H9 (cell line): ENCODE measurements around the gene CPSF4L. TPM values are rescaled to one million over a fixed set of nuclear protein-coding genes. Genes with fewer than 3 reads are reported as not detected.

Experiments used
- DNase-seq: peaks from one replicate; pipeline ENCODE4 v3.0.0-alpha.2; 2017
- H2AFZ ChIP-seq: one replicate; pipeline ENCODE4 v1.6.1; 2013; ENCODE audit warnings: mild to moderate bottlenecking, low read length, control low read depth, moderate library complexity
- H2AK5ac ChIP-seq: 2 replicates; pipeline ENCODE4 v1.6.1; 2013; ENCODE audit warnings: low read length, control low read depth, mixed read lengths; ENCODE audit not compliant: insufficient read length
- H2BK120ac ChIP-seq: one replicate; pipeline ENCODE4 v1.6.1; 2013; ENCODE audit warnings: low read depth, mild to moderate bottlenecking, low read length, control low read depth, inconsistent platforms; ENCODE audit not compliant: poor library complexity, severe bottlenecking
- H2BK12ac ChIP-seq: 2 replicates; pipeline ENCODE4 v1.6.1; 2013; ENCODE audit warnings: low read length, control low read depth, mixed read lengths, low read depth; ENCODE audit not compliant: insufficient read length
- H2BK15ac ChIP-seq: 2 replicates; pipeline ENCODE4 v1.6.1; 2013; ENCODE audit warnings: low read depth, low read length, control low read depth
- H2BK20ac ChIP-seq: one replicate; pipeline ENCODE4 v1.6.1; 2013; ENCODE audit warnings: low read depth, mild to moderate bottlenecking, low read length, control low read depth, inconsistent platforms; ENCODE audit not compliant: poor library complexity, severe bottlenecking
- H2BK5ac ChIP-seq: 2 replicates; pipeline ENCODE4 v1.6.1; 2013; ENCODE audit warnings: low read length, control low read depth, mixed read lengths; ENCODE audit not compliant: insufficient read length
- H3K14ac ChIP-seq: 2 replicates; pipeline ENCODE4 v1.6.1; 2013; ENCODE audit warnings: low read length, control low read depth; ENCODE audit not compliant: insufficient read depth
- H3K18ac ChIP-seq: 2 replicates; pipeline ENCODE4 v1.6.1; 2013; ENCODE audit warnings: low read depth, mild to moderate bottlenecking, mixed read lengths, low read length, control low read depth; ENCODE audit not compliant: insufficient read length
- H3K23ac ChIP-seq: 2 replicates; pipeline ENCODE4 v1.6.1; 2013; ENCODE audit warnings: low read length, control low read depth, mixed read lengths, low read depth; ENCODE audit not compliant: insufficient read length
- H3K23me2 ChIP-seq: 2 replicates; pipeline ENCODE4 v1.6.1; 2013; ENCODE audit warnings: low read depth, mild to moderate bottlenecking, mixed read lengths, low read length, control low read depth; ENCODE audit not compliant: insufficient read length, poor library complexity, severe bottlenecking
- H3K27ac ChIP-seq: 2 replicates; pipeline ENCODE4 v1.5.1; 2013; ENCODE audit warnings: low read length, control low read depth, mixed read lengths, low read depth; ENCODE audit not compliant: insufficient read length
- H3K27me3 ChIP-seq: 2 replicates; pipeline ENCODE4 v1.6.1; 2013; ENCODE audit warnings: low read length, control low read depth, inconsistent platforms; ENCODE audit not compliant: insufficient read depth
- H3K4ac ChIP-seq: 2 replicates; pipeline ENCODE4 v1.6.1; 2013; ENCODE audit warnings: low read depth, mild to moderate bottlenecking, control low read depth, inconsistent platforms, low read length, moderate library complexity
- H3K4me1 ChIP-seq: 2 replicates; pipeline ENCODE4 v1.6.1; 2013; ENCODE audit warnings: low read length, control low read depth, inconsistent platforms; ENCODE audit not compliant: insufficient read depth
- H3K4me2 ChIP-seq: 2 replicates; pipeline ENCODE4 v1.6.1; 2013; ENCODE audit warnings: low read length, control low read depth, mixed read lengths; ENCODE audit not compliant: insufficient read length, insufficient read depth
- H3K56ac ChIP-seq: 2 replicates; pipeline ENCODE4 v1.6.1; 2013; ENCODE audit warnings: low read depth, mild to moderate bottlenecking, mixed read lengths, low read length, control low read depth; ENCODE audit not compliant: insufficient read length
- H3K79me1 ChIP-seq: 2 replicates; pipeline ENCODE4 v1.6.1; 2013; ENCODE audit warnings: low read depth, mild to moderate bottlenecking, moderate library complexity, low read length, control low read depth, inconsistent platforms; ENCODE audit not compliant: insufficient read depth, poor library complexity, severe bottlenecking
- H3K79me2 ChIP-seq: 2 replicates; pipeline ENCODE4 v1.6.1; 2013; ENCODE audit warnings: low read length, control low read depth, inconsistent platforms; ENCODE audit not compliant: insufficient read depth
- H3K9ac ChIP-seq: 2 replicates; pipeline ENCODE4 v1.6.1; 2013; ENCODE audit warnings: low read length, control low read depth, mixed read lengths; ENCODE audit not compliant: insufficient read length; ENCODE audit errors: extremely low read depth
- H3K9me3 ChIP-seq: one replicate; pipeline ENCODE4 v1.6.1; 2013; ENCODE audit warnings: low read depth, low read length, inconsistent platforms; ENCODE audit not compliant: control insufficient read depth
- H3T11ph ChIP-seq: one replicate; pipeline ENCODE4 v1.6.1; 2013; ENCODE audit warnings: mild to moderate bottlenecking, low read length, control low read depth, inconsistent platforms
- H4K20me1 ChIP-seq: one replicate; pipeline ENCODE4 v1.6.1; 2013; ENCODE audit not compliant: control insufficient read depth, insufficient read length, insufficient read depth
- H4K5ac ChIP-seq: 2 replicates; pipeline ENCODE4 v1.6.1; 2013; ENCODE audit warnings: low read depth, mild to moderate bottlenecking, mixed read lengths, low read length, control low read depth; ENCODE audit not compliant: insufficient read length
- H4K8ac ChIP-seq: replicated peaks from 2 replicates; pipeline ENCODE4 v1.6.1; 2013; ENCODE audit warnings: low read length, control low read depth, mixed read lengths, low read depth; ENCODE audit not compliant: insufficient read length
- H4K91ac ChIP-seq: 2 replicates; pipeline ENCODE4 v1.6.1; 2013; ENCODE audit warnings: low read depth, mild to moderate bottlenecking, moderate library complexity, mixed read lengths, low read length, control low read depth; ENCODE audit not compliant: insufficient read length
- H3K27ac Mint-ChIP-seq, 3 experiments: 2 replicates in 2 of 3; 3 replicates in 1 of 3; pipeline ENCODE4 v1.8.0; 2020 to 2021; ENCODE audit warnings: mixed read lengths in 3 of 3, mild to moderate bottlenecking in 1 of 3, moderate library complexity in 1 of 3
- H3K27me3 Mint-ChIP-seq: 2 replicates; pipeline ENCODE4 v1.8.0; 2021; ENCODE audit warnings: low read depth, mild to moderate bottlenecking, moderate library complexity, mixed read lengths
- H3K36me3 Mint-ChIP-seq, 3 experiments: 2 replicates in 2 of 3; 3 replicates in 1 of 3; pipeline ENCODE4 v1.8.0; 2020 to 2021; ENCODE audit warnings: low read depth in 3 of 3, mixed read lengths in 3 of 3; ENCODE audit not compliant: insufficient read depth in 1 of 3
- H3K4me1 Mint-ChIP-seq, 2 experiments: 2 replicates each; pipeline ENCODE4 v1.8.0; 2020; ENCODE audit warnings: mixed read lengths in 2 of 2
- H3K4me3 Mint-ChIP-seq, 2 experiments: 2 replicates in 1 of 2; 3 replicates in 1 of 2; pipeline ENCODE4 v1.8.0; 2020 to 2021; ENCODE audit warnings: mild to moderate bottlenecking in 2 of 2, mixed read lengths in 2 of 2, moderate library complexity in 1 of 2
- H3K9me3 Mint-ChIP-seq, 2 experiments: 2 replicates in 1 of 2; 3 replicates in 1 of 2; pipeline ENCODE4 v1.8.0; 2020; ENCODE audit warnings: mild to moderate bottlenecking in 2 of 2, mixed read lengths in 2 of 2, moderate library complexity in 1 of 2
- CTCF ChIP-seq: fragments of 200-600 bp; sonication (generic); conservative IDR thresholded peaks from 3 replicates; pipeline ENCODE4 v1.8.0; 2021; ENCODE audit warnings: antibody characterized with exemption, mild to moderate bottlenecking
- WGBS: extraction: QIAGEN DNeasy Blood & Tissue Kit; methylation state at CpG from one replicate; pipeline ENCODE4 v1.1.7; 2013; ENCODE audit warnings: missing lambda C conversion rate, low lambda C conversion rate, mixed read lengths; ENCODE audit not compliant: insufficient read length; ENCODE audit errors: extremely low coverage; 5-methylcytosine and 5-hydroxymethylcytosine counted together
- total RNA-seq: library from RNA; stranded (reverse); gene quantifications from 2 replicates; pipeline ENCODE4 v1.2.1, GENCODE V29; 2021

The CPSF4L gene
- total RNA-seq, 1 experiment from 2014 or later, result not detected

GRCh38 chr17:73249700-73250099 lies 12.0 kb downstream of the CPSF4L start:
- H3K79me1 ChIP-seq, result no peaks in the 10 kb centered on the region
- no peaks in the 10 kb centered on the region for H3K9me3 Mint-ChIP-seq
- no peak overlapping the region for H3K4ac ChIP-seq
- no peak overlapping the region for H2BK5ac ChIP-seq
- no peak overlapping the region for H3T11ph ChIP-seq
- H2AFZ ChIP-seq, result no peak overlapping the region
- WGBS, result no CpG with 5 or more reads among the region's 8 CpGs
- no peak overlapping the region for H2BK120ac ChIP-seq
- no peak overlapping the region for H3K14ac ChIP-seq
- TF ChIP-seq CTCF, result no peak
- no peak overlapping the region for H3K56ac ChIP-seq
- H3K18ac ChIP-seq, result no peak overlapping the region
- H4K20me1 ChIP-seq, result no peaks in the 10 kb centered on the region
- H2BK12ac ChIP-seq, result no peak overlapping the region
- no peak overlapping the region for H3K4me2 ChIP-seq
- no peaks in the 10 kb centered on the region for H3K4me1 ChIP-seq
- no peaks in the 10 kb centered on the region for H3K9me3 ChIP-seq
- H3K9ac ChIP-seq, result no peak overlapping the region
- H3K4me3 Mint-ChIP-seq, result no peak overlapping the region
- H3K4me1 Mint-ChIP-seq, result peaks cover 18 to 24% of the 10 kb centered on the region in 2 experiments
- peaks cover 8% of the 10 kb centered on the region for H3K27me3 Mint-ChIP-seq
- H3K23me2 ChIP-seq, result no peaks in the 10 kb centered on the region
- no peak overlapping the region for H2AK5ac ChIP-seq
- no peaks in the 10 kb centered on the region for H3K79me2 ChIP-seq
- no peak overlapping the region for H3K27ac Mint-ChIP-seq
- H4K5ac ChIP-seq, result no peak overlapping the region
- no peak overlapping the region for H3K23ac ChIP-seq
- H3K36me3 Mint-ChIP-seq, result peaks cover 0 to 19% (median 10%) of the 10 kb centered on the region in 3 experiments; a peak in 6 of 7 replicates
- no peak overlapping the region for H4K91ac ChIP-seq
- DNase-seq, result no peak
- H4K8ac ChIP-seq, result no peak overlapping the region
- no peaks in the 10 kb centered on the region for H3K27me3 ChIP-seq
- no peak overlapping the region for H2BK20ac ChIP-seq
- no peak overlapping the region for H2BK15ac ChIP-seq
- H3K27ac ChIP-seq, result no peak overlapping the region
